HCT116 (cell line): ENCODE results near the gene CSPG4. TPM values are rescaled to one million over a fixed set of nuclear protein-coding genes. Genes with fewer than 3 reads are reported as not detected.

ENCODE experiments used
- ATAC-seq: fragments of 200-7000 bp; cut with Tn5 transposase; 2 replicates; pipeline ENCODE4 v1.9.1; 2020; ENCODE audit warnings: mild to moderate bottlenecking, moderate library complexity
- BruUV-seq: library from RNA; stranded (reverse); fragments of 400-500 nt; replicated peaks from 2 replicates; lab custom pipeline; 2021; lab: Mats Ljungman, UMichigan
- CTCF ChIA-PET: fragments of 300-600 bp; sonication (Branson Sonifier 250); formaldehyde crosslinking; loops from one replicate; lab custom pipeline; 2021; ENCODE audit warnings: antibody characterized with exemption; lab: Charles Lee
- POLR2A ChIA-PET: fragments of 300-600, 350-600 bp; sonication (Branson Sonifier 250); formaldehyde crosslinking; loops from one replicate; lab custom pipeline; 2021; ENCODE audit warnings: antibody characterized with exemption; lab: Charles Lee
- RAD21 ChIA-PET, 2 experiments: fragments of 300-600 bp; sonication (Branson Sonifier 250); formaldehyde crosslinking; loops; one replicate each; lab custom pipeline; 2023; ENCODE audit warnings: low total read pairs in 2 of 2; ENCODE audit not compliant: uncharacterized antibody in 2 of 2, unreplicated experiment in 2 of 2, low non-redundant PET in 1 of 2; lab: Charles Lee
- DNase-seq: peaks from one replicate; pipeline ENCODE4 v3.0.0-alpha.2; 2010; ENCODE audit warnings: low read depth, low spot score
- H2AFZ ChIP-seq: fragments of 200-600 bp; shearing (Covaris generic), sonication (generic); 2 replicates; pipeline ENCODE4 v1.6.1; 2017; ENCODE audit warnings: low read depth, mixed run types, mixed read lengths, antibody characterized with exemption, low read length; ENCODE audit not compliant: poor library complexity, severe bottlenecking
- H3K27ac ChIP-seq: 2 replicates; pipeline ENCODE4 v1.5.1; 2012; ENCODE audit warnings: low read depth, low read length
- H3K27me3 ChIP-seq: fragments of 200-600 bp; sonication (generic); 2 replicates; pipeline ENCODE4 v1.6.1; 2016; ENCODE audit warnings: mixed run types, low read length, mixed read lengths; ENCODE audit not compliant: insufficient read depth
- H3K36me3 ChIP-seq, 2 experiments: fragments of 200-500 bp in 1 of 2; fragments of 200-600 bp in 1 of 2; sonication (Bioruptor generic) in 1 of 2; sonication (generic) in 1 of 2; 2 replicates each; pipeline versions ENCODE4 v1.5.1 to v1.6.1; 2014 to 2016; ENCODE audit warnings: low read length in 2 of 2, inconsistent platforms in 1 of 2, mixed read lengths in 1 of 2, mixed run types in 1 of 2; ENCODE audit not compliant: insufficient read depth in 2 of 2, control insufficient read depth in 1 of 2
- H3K4me1 ChIP-seq, 2 experiments: fragments of 200-600 bp in 1 of 2; sonication (generic) in 1 of 2; 2 replicates each; pipeline versions ENCODE4 v1.5.1 to v1.6.1; 2012 to 2017; ENCODE audit warnings: low read length in 2 of 2, inconsistent platforms in 1 of 2, mild to moderate bottlenecking in 1 of 2, mixed read lengths in 1 of 2, mixed run types in 1 of 2, moderate library complexity in 1 of 2; ENCODE audit not compliant: insufficient read depth in 2 of 2, control insufficient read depth in 1 of 2
- H3K4me2 ChIP-seq: fragments of 200-600 bp; sonication (generic); 2 replicates; pipeline ENCODE4 v1.6.1; 2017; ENCODE audit warnings: mixed run types, low read length, mixed read lengths
- H3K4me3 ChIP-seq, 2 experiments: fragments of 200-600 bp in 1 of 2; sonication (generic) in 1 of 2; replicated peaks in 1 of 2; 2 replicates each; pipeline ENCODE4 v1.5.1; 2011 to 2016; ENCODE audit warnings: low read length in 2 of 2, control low read depth in 1 of 2, low read depth in 1 of 2, mild to moderate bottlenecking in 1 of 2, mixed read lengths in 1 of 2, mixed run types in 1 of 2
- H3K79me2 ChIP-seq: fragments of 200-600 bp; sonication (generic); 2 replicates; pipeline ENCODE4 v1.6.1; 2017; ENCODE audit warnings: mild to moderate bottlenecking, mixed run types, low read length, moderate library complexity, mixed read lengths; ENCODE audit not compliant: insufficient read depth
- H3K9ac ChIP-seq: fragments of 200-600 bp; sonication (generic); 2 replicates; pipeline ENCODE4 v1.6.1; 2016; ENCODE audit warnings: low read length, mixed read lengths
- H3K9me2 ChIP-seq: fragments of 200-600 bp; sonication (generic), shearing (Covaris generic); 2 replicates; pipeline ENCODE4 v1.6.1; 2017; ENCODE audit warnings: mixed run types, mild to moderate bottlenecking, moderate library complexity; ENCODE audit not compliant: insufficient read depth
- H3K9me3 ChIP-seq, 2 experiments: fragments of 200-500 bp in 1 of 2; fragments of 200-600 bp in 1 of 2; sonication (Bioruptor generic) in 1 of 2; sonication (generic) in 1 of 2; 2 replicates each; pipeline ENCODE4 v1.6.1; 2014 to 2017; ENCODE audit warnings: low read length in 2 of 2, mixed read lengths in 2 of 2, inconsistent platforms in 1 of 2, low read depth in 1 of 2, mild to moderate bottlenecking in 1 of 2, mixed run types in 1 of 2, moderate library complexity in 1 of 2; ENCODE audit not compliant: control insufficient read depth in 1 of 2, insufficient read depth in 1 of 2
- H4K20me1 ChIP-seq: fragments of 200-600 bp; sonication (generic), shearing (Covaris generic); 2 replicates; pipeline ENCODE4 v1.6.1; 2017; ENCODE audit warnings: mixed run types, mild to moderate bottlenecking, moderate library complexity; ENCODE audit not compliant: insufficient read depth
- ATF3 ChIP-seq: IDR thresholded peaks from 2 replicates; pipeline ENCODE4 v1.6.1; 2012
- CBX3 ChIP-seq: IDR thresholded peaks from 2 replicates; pipeline ENCODE4 v1.6.1; 2012; ENCODE audit warnings: low read depth
- CEBPB ChIP-seq: IDR thresholded peaks from 2 replicates; pipeline ENCODE4 v1.6.1; 2012; ENCODE audit warnings: low read depth
- CTCF ChIP-seq, 3 experiments: fragments of 200-600 bp in 1 of 3; sonication (generic) in 1 of 3; IDR thresholded peaks in 2 of 3; conservative IDR thresholded peaks in 1 of 3; 2 replicates each; pipeline ENCODE4 v1.5.1; 2012 to 2017; ENCODE audit warnings: low read depth in 2 of 3, low read length in 2 of 3, antibody characterized with exemption in 1 of 3, borderline replicate concordance in 1 of 3, control low read depth in 1 of 3, mild to moderate bottlenecking in 1 of 3, mixed read lengths in 1 of 3, mixed run types in 1 of 3, moderate library complexity in 1 of 3; ENCODE audit not compliant: insufficient read depth in 1 of 3
- EZH2phosphoT487 ChIP-seq: fragments of 200-600 bp; IDR thresholded peaks from 2 replicates; pipeline ENCODE4 v1.6.1; 2018; ENCODE audit warnings: antibody characterized with exemption, borderline replicate concordance
- FOSL1 ChIP-seq: IDR thresholded peaks from 2 replicates; pipeline ENCODE4 v1.6.1; 2012; ENCODE audit warnings: low read depth
- JUND ChIP-seq: IDR thresholded peaks from 2 replicates; pipeline ENCODE4 v1.6.1; 2012
- MAX ChIP-seq: IDR thresholded peaks from 2 replicates; pipeline ENCODE4 v1.6.1; 2012
- RAD21 ChIP-seq: IDR thresholded peaks from 2 replicates; pipeline ENCODE4 v1.6.1; 2012; ENCODE audit warnings: low read depth, mild to moderate bottlenecking
- REST ChIP-seq: IDR thresholded peaks from 2 replicates; pipeline ENCODE4 v1.6.1; 2012; ENCODE audit warnings: low read depth
- SIN3A ChIP-seq: IDR thresholded peaks from 2 replicates; pipeline ENCODE4 v1.6.1; 2012; ENCODE audit warnings: low read depth
- SP1 ChIP-seq: IDR thresholded peaks from 2 replicates; pipeline ENCODE4 v1.6.1; 2012; ENCODE audit warnings: low read depth
- ZBTB33 ChIP-seq: IDR thresholded peaks from 2 replicates; pipeline ENCODE4 v1.6.1; 2011; ENCODE audit warnings: mild to moderate bottlenecking, low read length, moderate library complexity; ENCODE audit not compliant: insufficient replicate concordance; ENCODE audit errors: extremely low read depth
- ZFX ChIP-seq: fragments of 450-650 bp; IDR thresholded peaks from 2 replicates; pipeline ENCODE4 v1.6.1; 2017
- ZNF274 ChIP-seq: fragments of 200-500 bp; sonication (Bioruptor generic); IDR thresholded peaks from 2 replicates; pipeline ENCODE4 v1.6.1; 2014; ENCODE audit warnings: mild to moderate bottlenecking, low read depth, low read length, inconsistent platforms
- intact Hi-C: fragments of 100-400 bp; cut with micrococcal nuclease; formaldehyde crosslinking; loops from 2 replicates; pipeline ENCODE4 v1.10.0; 2022
- total RNA-seq: library from RNA; stranded (reverse); gene quantifications from one replicate; pipeline ENCODE4 v1.2.1, GENCODE V29; 2021; ENCODE audit not compliant: unreplicated experiment

Gene CSPG4
- total RNA-seq, 1 experiment from 2014 or later = 18.1 TPM

GRCh38 chr15:75705854-75706681 lies 6.6 kb downstream of the CSPG4 start:
- no peak overlapping the region for H3K9ac ChIP-seq
- ATAC-seq (no peak), DNase-seq (no peak)
- ChIA-PET CTCF (no interaction called here), RAD21 (no interaction called here), POLR2A (no interaction called here)
- no peaks in the 10 kb centered on the region for H3K9me2 ChIP-seq
- no peaks in the 10 kb centered on the region for H3K79me2 ChIP-seq
- no peaks in the 10 kb centered on the region for H3K9me3 ChIP-seq
- H3K4me3 ChIP-seq = no peak overlapping the region
- no peak overlapping the region for H3K27ac ChIP-seq
- TF ChIP-seq ZBTB33 (no peak), FOSL1 (no peak), CBX3 (no peak), RAD21 (no peak), ATF3 (no peak), MAX (no peak), SIN3A (no peak), ZNF274 (no peak), JUND (no peak), CEBPB (no peak), SP1 (no peak), REST (no peak), CTCF (IDR thresholded peaks at IDR 0.05 in 2 of 3, conservative IDR thresholded peaks at IDR 0.05 in 1 of 3; ENCODE audit: borderline replicate concordance in 1 of 3, insufficient read depth in 1 of 3, low read depth in 2 of 3, low read length in 2 of 3) (no peak), EZH2phosphoT487 (no peak), ZFX (no peak)
- H3K4me1 ChIP-seq = peaks cover 3 to 11% of the 10 kb centered on the region in 2 experiments; a peak in 3 of 4 replicates
- no peaks in the 10 kb centered on the region; a peak in 1 of 4 replicates for H3K36me3 ChIP-seq
- H3K27me3 ChIP-seq = no peaks in the 10 kb centered on the region
- no peak overlapping the region for H3K4me2 ChIP-seq
- H2AFZ ChIP-seq = no peak overlapping the region
- no TSS peak for BruUV-seq
- intact Hi-C loops = no loop called here
- no peaks in the 10 kb centered on the region for H4K20me1 ChIP-seq
